ENCODE results near the gene KRT83.
"Not testable (repeated sequence)": the region's sequence is repeated elsewhere in the genome, so short reads cannot be mapped to it uniquely, and the experiment has no call there.

KRT83 gene

DNA sequence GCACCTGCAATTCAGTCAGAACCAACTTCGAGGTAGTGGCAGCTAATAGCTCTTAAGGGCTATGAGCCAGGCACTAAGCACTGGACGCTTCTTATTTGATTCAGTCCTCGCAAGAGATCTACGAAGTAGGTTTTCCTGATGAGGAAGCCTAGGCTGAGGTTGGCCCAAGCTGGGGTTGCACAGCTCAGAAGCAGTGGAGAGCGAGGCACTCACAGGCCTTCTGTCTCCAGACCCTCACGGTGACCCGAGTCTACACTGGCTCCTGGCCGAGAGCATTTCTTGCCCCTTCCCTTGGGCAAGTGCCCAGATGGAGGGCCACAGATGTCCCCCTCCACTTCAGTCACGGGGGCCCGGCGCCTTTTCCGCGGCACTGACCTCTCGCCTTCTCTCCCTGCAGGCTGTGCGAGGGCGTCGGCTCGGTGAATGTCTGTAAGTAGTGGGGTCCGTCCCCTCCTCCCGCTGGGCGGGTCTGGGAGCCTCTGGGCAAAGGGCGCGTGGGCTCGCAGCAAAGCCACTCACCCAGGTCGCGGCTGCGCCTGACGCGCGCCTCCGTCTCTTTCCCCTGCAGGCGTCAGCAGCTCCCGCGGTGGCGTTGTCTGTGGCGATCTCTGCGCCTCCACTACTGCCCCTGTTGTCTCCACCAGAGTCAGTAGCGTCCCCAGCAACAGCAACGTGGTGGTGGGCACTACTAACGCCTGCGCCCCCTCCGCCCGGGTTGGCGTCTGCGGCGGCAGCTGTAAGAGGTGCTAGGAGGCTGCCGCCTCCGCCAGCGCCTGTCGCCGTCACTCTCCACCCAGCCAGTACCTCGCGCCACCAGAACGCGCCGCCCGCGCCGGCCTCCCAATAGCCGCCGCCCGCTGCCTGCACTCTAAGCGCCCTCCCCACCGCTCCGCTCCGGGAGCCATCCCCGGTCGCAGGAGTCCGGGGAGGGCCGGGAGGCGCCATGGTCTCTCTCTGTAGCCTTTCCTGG is 13.1 kb downstream of the KRT83 start:
- no peak for FAIRE-seq

GRCh38 chr12:52306731-52307130 is 14.5 kb downstream of the KRT83 start:
- no peak for FAIRE-seq

DNA sequence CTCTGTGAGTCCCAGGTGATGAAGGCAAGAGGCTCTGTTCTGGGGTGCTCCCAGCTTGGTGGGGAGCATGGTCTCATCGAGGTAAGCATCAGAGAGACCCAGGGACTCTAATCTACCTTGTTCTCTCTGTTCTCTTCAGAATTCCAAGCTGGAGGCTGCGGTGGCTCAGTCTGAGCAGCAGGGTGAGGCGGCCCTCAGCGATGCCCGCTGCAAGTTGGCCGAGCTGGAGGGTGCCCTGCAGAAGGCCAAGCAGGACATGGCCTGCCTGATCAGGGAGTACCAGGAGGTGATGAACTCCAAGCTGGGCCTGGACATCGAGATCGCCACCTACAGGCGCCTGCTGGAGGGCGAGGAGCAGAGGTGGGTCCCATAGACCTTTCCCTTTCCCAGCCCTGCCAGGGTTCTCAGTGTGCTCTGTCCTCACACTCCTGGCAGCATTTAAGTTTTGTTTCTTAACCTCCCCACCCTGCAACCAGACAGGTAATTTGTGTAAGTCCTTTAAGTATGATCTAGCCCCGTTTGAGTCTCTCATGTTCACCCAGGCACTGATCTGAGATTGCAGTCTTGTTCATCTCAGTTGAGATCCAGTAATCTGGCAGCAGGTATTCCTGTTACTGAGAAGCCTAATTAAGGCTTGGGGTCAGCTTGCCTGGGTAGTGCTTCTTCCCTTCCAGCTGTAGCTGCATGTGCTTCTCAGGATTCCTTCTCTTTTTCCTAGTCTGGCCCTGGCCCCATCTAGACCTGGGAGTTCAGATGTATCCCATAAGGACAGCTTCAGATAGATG is 15.1 kb downstream of the KRT83 start:
- no peak for FAIRE-seq

GRCh38 chr12:52304941-52305411 is 16.2 kb downstream of the KRT83 start:
- not testable (repeated sequence) for FAIRE-seq

- FAIRE-seq, result not testable (repeated sequence)
Observed at GRCh38 chr12:52302242-52302914, 18.8 kb downstream of the KRT83 start.

GRCh38 chr12:52301721-52302120 is 19.5 kb downstream of the KRT83 start:
- FAIRE-seq, result not testable (repeated sequence)

GRCh38 chr12:52300796-52301691 is 20.2 kb downstream of the KRT83 start:
- FAIRE-seq, result no peak

DNA sequence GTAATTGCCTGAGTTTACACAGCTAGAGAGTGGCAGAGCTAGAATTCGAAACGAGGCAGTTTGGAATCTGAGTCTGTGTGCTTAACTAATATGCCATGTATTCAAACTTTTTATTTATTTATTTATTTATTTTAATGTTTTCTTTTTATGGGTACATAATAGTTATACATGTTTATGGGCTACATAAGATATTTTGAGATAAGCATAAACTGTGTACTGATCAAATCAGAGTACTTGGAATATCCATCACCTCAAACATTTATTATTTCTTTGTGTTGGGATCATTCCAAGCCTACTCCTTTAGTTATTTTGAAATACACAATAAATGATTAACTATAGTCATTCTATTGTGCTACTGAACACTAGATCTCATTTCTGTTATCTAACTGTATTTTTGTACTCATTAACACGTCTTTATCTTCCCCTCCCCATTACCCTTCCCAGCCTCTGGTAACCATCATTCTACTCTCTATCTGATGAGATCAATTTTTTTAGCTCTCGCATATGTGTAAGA is 22.5 kb downstream of the KRT83 start:
- no peak for FAIRE-seq

DNA sequence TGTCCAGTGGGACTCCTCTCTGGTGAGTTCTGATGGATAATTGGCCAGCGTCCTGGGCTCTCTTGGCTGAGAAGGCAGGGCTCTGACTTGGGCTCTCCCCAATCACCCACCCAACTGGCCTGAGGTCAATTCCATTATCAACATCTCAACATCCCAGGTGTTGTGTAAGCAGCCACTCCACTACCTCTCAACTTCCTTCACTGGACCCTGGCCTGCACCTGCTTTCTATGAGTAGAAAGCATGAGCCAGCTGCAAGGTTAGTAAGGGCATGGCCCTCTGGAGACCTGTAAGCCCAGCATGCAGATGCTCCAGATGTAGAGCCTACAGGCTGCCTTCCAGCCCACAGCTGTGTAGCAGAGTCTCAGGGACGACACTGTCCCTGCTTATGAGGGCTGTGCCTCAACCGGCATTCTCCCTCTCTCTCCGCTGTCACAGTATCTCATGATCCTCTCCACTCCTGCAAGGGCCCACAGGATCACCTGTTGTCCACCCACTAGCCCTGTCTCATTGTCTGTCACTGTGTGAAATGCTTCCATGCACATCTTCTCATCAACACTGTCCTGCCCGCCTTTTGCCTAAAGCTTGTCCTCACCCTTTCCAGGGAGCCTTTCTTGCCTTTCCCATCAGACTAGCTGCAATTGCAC is 24.5 kb downstream of the KRT83 start:
- FAIRE-seq, result no peak

- FAIRE-seq, result no peak
Observed at GRCh38 chr12:52295663-52296062, 25.5 kb downstream of the KRT83 start.

DNA sequence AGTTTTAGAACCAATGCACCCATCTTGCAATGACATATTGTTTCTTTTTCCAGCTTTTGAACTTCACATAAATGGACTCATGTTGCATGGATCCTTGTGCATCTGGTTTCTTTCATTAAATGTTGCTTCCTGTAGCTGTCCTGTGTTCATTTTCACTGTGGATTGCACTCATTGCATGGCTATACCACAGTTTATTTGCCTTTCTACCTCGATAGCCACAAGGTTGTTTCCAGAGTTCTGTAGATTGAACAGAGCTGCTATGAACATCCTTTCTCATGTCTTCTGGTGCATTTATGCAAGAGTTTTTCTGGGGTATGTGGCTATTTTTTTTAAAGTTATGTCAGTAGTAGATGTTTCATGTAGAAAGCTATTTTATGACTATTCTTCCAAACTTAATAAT is 26.4 kb downstream of the KRT83 start:
- FAIRE-seq, result no peak

DNA sequence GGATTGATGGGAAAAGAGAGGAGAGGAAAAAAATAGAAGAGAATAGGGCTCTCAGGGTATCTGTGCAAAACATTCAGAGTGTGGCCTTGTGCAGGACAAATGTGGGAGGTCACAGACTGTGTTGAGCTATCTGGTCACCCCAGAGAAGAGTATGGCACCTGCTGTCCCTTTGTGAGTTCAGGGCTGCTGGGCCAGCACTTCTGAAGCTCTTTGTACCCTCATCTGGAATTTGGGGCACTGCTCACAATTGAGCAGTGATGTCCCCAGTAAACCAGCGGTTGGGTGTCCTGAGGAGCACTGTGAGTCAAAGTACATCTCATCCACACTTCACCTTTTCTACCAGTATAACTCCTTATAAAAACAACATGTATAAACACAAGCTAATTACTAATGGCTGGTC is 27.3 kb downstream of the KRT83 start:
- no peak for FAIRE-seq

- FAIRE-seq, result no peak
Observed at GRCh38 chr12:52291267-52291935, 29.8 kb downstream of the KRT83 start, which contains the start of gene KRT81. KRT81 (minus strand) TSS chr12:52291534; CDS start chr12:52291465, 69 bp downstream.

DNA sequence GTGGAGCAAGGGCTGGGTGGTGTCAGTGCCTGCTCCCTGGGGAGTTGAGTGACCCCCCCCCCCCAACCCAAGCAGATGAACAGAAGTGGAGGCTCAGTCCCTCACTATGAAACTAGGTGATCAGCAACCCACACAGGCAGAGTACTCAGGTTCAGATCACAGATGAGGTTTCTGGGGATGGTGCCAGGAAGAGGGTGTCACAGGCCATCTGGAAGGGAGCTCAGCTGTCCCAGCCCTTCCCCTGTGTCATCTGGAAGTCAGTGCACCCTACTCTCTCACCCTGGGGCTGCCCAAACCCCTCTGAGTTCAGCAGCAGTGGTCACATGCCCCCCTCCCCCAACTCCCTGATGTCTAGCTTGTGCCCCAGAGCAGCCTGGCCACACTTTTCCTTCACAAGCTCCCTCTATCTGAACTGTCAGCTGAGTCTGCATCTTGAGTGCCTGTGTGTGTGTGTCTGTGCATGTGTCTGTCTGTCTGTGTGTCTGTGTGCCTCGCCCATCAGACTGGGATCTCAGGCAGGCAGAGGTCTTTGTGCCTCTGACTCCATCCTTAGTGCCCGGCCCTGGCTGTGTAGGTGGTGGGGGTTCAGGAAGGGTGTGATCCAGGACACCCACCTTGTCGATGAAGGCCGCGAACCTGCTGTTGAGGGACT is 30.6 kb downstream of the KRT83 start:
- not testable (repeated sequence) for FAIRE-seq

DNA sequence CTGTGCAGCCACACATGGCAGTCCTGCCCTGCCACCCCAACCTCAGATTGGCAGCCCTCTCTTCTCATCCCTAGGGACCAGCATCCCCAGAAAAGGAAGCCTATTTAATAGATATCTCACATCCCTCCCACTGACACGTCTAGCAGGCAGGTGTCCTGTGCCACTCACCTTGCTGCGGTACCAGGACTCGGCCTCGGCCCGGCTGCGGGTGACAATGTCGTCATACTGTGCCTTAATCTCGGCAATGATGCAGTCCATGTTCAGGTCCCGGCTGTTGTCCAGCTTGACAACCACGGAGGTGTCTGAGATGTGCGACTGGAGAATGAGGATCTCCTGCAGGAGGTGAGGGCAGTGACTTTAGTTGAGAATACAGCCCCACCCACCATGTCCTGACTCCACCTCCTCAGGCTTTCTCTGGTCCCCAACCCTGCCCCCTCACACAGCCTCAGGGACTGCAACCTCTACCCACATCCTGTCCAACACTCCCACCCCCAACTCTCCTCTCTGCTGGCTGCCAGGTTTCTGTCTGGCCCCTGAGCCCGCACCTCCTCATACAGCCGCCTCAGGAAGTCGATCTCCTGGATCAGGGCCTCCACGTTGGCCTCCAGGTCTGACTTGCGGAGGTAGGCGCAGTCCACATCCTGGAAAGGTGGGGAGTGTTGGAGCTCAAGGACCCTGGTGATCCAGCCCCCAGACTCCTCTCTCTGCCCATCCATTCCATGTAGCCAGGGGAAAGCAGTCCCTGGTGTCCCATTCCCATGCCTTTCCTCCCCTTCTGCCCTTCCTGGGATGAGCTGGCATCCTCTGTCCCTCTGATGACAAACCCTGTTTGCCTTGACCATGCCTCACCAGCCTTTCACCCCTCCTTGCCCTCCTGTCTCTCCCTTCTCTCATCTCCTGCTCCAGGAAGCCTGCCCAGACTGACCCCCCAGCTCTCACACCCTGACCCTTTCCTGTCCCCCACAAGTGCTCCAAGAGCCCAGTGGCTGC is 33.1 kb downstream of the KRT83 start:
- not testable (repeated sequence) for FAIRE-seq

- not testable (repeated sequence) for FAIRE-seq
Observed at GRCh38 chr12:52286857-52287785, 34.1 kb downstream of the KRT83 start.

DNA sequence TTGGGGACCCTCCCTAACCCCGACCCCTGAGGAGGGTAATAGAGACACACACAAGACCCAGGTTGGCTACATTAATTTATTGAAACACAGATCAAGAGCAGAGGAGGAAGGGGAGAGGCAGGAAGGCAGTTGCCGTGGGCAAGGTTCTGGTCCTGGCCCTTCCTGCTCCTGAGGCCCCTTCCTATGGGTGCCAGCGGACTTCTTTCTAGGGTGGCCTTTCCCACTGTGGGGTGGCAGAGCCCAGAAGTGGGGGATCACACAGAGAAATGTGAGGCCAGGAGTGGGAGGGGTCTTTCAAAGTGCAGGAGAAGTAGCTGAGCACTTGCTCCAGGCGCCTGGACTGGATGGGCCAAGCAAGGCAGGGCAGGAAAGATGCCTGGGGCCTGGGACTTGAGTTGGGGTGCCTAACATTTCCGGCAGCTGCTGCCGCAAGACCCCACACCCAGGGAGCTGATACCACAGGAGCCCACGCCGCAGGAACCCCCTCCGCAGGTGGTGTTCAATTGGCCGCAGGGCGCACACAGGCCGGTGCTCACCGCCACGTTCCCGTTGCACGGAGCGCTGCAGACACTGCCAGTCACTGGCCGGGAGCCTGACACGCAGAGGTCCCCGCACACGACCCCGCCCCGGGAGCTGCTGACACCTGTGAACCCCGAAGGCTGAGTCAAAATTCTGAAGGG is 35.2 kb downstream of the KRT83 start:
- no peak for FAIRE-seq
